OCI-LY1 (cell line): Measurements from ENCODE around the gene TTC13.

Experiments used
- CTCF ChIP-seq: fragments of 200-600 bp; sonication (generic), shearing (Covaris generic); IDR thresholded peaks from 2 replicates; pipeline ENCODE4 v1.5.1; 2017; ENCODE audit warnings: mild to moderate bottlenecking, antibody characterized with exemption, low read length, moderate library complexity, mixed read lengths
- EZH2 ChIP-seq: fragments of 200-600 bp; sonication (generic), shearing (Covaris generic); IDR thresholded peaks from 2 replicates; pipeline ENCODE4 v1.8.0; 2017; ENCODE audit warnings: borderline replicate concordance, mixed run types, mild to moderate bottlenecking, antibody characterized with exemption, low read length, moderate library complexity, mixed read lengths

- TF ChIP-seq EZH2 = no peak
- no peak for TF ChIP-seq CTCF
Measured at GRCh38 chr1:230948903-230949302, 29.8 kb downstream of the TTC13 start.
